Epithelial cell of esophagus (primary cell): ENCODE results near the gene IRX4.

ENCODE experiments used
- DNase-seq: peaks from one replicate; pipeline ENCODE4 v3.0.0; 2010; ENCODE audit warnings: low read depth
- H3K4me3 ChIP-seq: 2 replicates; pipeline ENCODE4 v1.5.1; 2011; ENCODE audit warnings: mild to moderate bottlenecking, low read length, control low read depth
- TF ChIP-seq, protein P1 (sequence below): IDR thresholded peaks from 2 replicates; pipeline ENCODE4 v1.5.1; 2011; ENCODE audit warnings: low read depth, mild to moderate bottlenecking, low read length, control low read depth, inconsistent platforms; ENCODE audit not compliant: insufficient read depth; ENCODE audit errors: missing control alignments

IRX4 gene

DNA sequence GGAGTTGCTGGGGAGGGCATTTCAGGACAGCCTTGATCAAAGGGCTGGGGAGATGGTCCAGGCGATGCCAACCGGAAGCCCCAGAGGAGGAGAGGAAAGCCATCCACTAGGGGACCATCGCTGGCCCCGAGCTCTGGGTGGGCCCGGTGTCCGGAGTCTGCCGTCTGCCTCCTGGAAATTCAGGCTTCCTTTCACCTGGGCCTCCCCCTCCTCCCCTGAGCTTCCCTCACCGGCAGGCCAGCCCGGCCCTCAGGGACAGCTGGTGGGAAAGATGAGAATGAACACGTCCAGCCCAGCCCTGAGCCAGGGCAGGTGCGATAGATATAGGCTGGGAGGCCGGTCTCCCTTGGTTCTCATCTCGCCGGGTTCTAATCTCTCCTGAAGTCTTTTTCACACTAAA lies 17.2 kb downstream of the IRX4 start:
- DNase-seq, result no peak
- no peak overlapping the region for H3K4me3 ChIP-seq
- TF ChIP-seq, protein P1, sequence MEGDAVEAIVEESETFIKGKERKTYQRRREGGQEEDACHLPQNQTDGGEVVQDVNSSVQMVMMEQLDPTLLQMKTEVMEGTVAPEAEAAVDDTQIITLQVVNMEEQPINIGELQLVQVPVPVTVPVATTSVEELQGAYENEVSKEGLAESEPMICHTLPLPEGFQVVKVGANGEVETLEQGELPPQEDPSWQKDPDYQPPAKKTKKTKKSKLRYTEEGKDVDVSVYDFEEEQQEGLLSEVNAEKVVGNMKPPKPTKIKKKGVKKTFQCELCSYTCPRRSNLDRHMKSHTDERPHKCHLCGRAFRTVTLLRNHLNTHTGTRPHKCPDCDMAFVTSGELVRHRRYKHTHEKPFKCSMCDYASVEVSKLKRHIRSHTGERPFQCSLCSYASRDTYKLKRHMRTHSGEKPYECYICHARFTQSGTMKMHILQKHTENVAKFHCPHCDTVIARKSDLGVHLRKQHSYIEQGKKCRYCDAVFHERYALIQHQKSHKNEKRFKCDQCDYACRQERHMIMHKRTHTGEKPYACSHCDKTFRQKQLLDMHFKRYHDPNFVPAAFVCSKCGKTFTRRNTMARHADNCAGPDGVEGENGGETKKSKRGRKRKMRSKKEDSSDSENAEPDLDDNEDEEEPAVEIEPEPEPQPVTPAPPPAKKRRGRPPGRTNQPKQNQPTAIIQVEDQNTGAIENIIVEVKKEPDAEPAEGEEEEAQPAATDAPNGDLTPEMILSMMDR, result no peak

DNA sequence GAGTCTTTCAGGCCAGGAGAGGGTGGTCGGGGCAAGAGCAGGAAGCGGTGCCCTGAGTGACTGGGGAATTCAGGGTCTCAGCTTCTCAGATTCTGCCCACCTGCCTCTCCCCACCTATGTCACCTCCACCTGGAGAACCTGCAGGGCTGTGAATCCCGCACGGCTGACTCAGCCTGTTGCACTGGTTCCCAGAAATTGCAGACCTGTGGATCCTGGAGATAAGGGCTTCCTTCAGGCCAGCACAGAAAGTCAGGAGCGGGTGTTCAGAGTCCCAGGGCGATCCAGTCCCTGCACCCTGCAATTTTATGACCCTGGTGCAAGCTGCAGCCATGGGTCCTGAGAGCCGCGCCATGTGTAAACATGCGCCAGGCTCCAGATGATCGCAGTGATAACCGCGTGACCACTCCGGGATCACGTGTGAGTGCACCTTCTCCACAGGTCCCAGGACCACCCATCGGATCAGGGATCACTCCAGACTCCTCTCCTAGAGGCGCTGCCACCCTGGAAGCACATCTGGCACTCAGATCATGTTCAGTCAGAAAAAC lies 17.8 kb downstream of the IRX4 start:
- no peak overlapping the region for H3K4me3 ChIP-seq
- TF ChIP-seq, protein P1, result no peak
- no peak for DNase-seq

DNA sequence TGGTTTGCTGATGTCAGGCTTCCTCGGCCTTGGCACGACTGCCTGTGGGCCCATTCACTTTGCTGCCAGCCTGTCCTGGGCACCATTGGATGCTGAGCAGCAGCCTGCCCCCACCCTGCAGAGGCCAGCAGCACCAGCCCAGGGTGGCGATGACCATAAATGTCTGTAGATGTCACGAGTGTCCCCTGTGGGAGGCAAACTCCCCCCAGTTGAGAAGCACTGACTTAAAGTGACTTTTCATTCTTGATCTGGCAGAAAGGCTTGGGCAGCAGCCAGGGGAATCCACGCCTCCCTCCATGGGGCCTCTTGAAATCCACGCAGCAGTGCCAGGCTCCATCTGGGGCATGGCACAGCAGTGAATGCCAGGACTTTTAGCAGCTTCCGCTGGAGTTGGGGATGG lies 21.8 kb downstream of the IRX4 start:
- no peak overlapping the region for H3K4me3 ChIP-seq
- TF ChIP-seq, protein P1, result no peak
- DNase-seq, result no peak

- no peak overlapping the region for H3K4me3 ChIP-seq
- DNase-seq, result no peak
- TF ChIP-seq, protein P1, result no peak
Measured at GRCh38 chr5:1860021-1860610, 22.6 kb downstream of the IRX4 start.

- TF ChIP-seq, protein P1, result no peak
- no peak overlapping the region for H3K4me3 ChIP-seq
- no peak for DNase-seq
Measured at GRCh38 chr5:1859099-1859498, 23.6 kb downstream of the IRX4 start.

GRCh38 chr5:1858436-1858835 lies 24.3 kb downstream of the IRX4 start:
- DNase-seq, result no peak
- TF ChIP-seq, protein P1, result no peak
- H3K4me3 ChIP-seq, result no peak overlapping the region

DNA sequence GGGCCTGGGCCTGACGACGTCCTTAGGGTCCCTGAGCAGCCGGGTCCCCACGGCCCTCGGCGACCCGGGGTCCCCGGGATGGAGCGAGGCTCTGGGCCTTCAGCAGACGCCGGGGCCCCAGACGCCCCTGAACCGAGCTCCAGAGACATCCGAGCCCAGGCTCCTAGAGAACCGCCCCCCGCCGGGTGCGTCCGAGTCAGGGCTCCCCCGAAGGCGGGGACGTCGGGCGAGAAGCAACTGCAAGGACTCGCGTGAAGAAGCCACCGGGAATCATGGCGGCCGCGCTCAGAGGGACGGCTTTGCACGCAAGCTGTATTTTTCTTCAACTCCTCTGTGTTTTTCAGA lies 25.5 kb downstream of the IRX4 start:
- no peak overlapping the region for H3K4me3 ChIP-seq

More for the DNA sequence above, 25.5 kb downstream of the IRX4 start:
- TF ChIP-seq, protein P1, result no peak
- no peak for DNase-seq
